NCI-H2171 (cell line): Measurements from ENCODE around the gene C16orf89.
"Not testable (repeated sequence)": the region's sequence is repeated elsewhere in the genome, so short reads cannot be mapped to it uniquely, and the experiment has no call there.

Source experiments
- DNase-seq: peaks from one replicate; lab custom pipeline; 2025; lab: John Stamatoyannopoulos, UW

C16orf89 gene, protein sequence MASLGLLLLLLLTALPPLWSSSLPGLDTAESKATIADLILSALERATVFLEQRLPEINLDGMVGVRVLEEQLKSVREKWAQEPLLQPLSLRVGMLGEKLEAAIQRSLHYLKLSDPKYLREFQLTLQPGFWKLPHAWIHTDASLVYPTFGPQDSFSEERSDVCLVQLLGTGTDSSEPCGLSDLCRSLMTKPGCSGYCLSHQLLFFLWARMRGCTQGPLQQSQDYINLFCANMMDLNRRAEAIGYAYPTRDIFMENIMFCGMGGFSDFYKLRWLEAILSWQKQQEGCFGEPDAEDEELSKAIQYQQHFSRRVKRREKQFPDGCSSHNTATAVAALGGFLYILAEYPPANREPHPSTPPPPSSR

DNA sequence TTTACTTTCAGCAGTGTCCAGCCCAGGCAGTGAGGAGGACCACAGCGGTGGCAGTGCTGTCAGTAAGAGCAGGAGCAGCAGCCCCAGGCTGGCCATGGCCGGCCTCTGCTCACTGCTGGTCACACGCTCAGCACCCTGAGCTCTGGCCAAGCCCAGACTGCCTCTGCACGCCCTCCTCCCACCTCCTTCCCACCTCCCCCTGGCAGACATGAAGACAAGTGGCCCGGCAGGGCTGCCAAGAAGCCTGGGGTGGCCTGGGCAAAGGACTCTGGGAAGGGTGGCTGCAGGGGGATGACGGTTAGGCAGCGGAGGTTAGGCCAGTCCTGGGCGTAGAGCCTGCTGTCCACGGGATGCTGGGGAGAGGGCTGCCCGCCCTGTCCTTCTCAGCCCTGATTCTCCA is at the start of gene C16orf89:
Gene C16orf89, minus strand, starts transcription at position 144 of the 400 bp plus-strand sequence. Its CDS starts 48 bp downstream, at position 96.
- no peak for DNase-seq

DNA sequence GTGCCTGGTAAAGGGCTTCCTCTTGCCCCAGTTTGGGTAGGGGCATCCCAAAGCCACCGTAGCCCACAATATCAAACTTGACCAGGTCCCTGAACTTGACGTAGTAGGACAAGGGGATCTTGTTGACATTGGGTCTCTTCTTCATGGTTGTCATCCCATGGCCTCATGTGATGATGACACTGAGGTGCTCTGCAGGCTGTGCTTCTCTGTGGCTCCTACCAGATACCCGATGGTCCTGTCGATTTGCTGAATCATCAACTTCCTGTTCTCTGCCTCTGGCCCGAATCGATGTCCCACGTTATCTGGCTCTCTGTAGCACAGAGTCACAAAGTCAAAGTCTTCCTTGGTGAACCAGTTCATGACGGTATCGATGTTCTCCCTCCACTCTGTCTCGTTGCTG is 45.2 kb upstream of the C16orf89 start:
- not testable (repeated sequence) for DNase-seq

DNA sequence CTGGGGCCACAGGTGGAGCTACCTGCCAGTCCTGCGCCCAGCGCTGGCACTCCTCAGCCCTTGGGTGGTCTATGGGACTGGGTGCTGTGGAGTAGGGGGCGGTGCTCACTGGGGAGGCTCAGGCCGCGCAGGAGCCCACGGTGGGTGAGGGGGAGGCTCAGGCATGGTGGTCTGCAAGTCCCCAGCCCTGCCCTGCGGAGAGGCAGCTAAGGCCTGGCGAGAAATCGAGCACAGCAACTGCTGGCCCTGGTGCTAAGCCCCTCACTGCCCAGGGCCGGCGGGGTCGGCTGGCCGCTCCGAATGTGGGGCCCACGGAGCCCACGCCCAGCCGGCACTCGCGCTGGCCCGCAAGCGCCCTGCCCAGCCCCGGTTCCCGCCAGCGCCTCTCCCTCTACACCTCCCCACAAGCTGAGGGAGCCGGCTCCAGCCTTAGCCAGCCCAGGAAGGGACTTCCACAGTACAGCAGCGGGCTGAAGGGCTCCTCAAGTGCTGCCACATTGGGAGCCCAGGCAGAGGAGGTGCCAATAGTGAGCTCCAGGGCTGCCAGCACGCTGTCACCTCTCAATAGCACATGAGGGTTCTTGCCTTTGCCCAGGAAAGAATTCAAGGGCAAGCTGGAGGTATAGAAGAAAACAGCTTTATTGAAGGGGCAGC is 42.9 kb upstream of the C16orf89 start:
- DNase-seq, result no peak

DNA sequence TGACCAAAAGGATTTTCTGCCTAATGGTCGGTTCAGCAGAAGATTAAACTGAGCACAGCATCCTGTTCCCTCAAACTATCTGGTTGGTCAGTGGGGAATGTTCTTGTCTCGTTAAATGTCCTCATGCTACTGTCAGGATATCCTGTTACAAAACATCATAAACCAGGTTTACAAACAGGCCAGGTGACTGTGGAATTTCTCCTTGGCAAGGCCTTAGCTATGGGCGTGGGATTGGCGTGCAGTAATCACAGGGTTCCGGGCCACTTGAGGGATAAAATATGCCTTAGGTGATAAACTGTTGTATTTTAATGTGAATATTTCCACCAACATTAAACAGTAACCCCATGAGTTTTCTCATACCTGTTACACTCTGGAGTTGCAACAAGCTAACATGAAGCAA is 39.3 kb upstream of the C16orf89 start:
- not testable (repeated sequence) for DNase-seq

DNA sequence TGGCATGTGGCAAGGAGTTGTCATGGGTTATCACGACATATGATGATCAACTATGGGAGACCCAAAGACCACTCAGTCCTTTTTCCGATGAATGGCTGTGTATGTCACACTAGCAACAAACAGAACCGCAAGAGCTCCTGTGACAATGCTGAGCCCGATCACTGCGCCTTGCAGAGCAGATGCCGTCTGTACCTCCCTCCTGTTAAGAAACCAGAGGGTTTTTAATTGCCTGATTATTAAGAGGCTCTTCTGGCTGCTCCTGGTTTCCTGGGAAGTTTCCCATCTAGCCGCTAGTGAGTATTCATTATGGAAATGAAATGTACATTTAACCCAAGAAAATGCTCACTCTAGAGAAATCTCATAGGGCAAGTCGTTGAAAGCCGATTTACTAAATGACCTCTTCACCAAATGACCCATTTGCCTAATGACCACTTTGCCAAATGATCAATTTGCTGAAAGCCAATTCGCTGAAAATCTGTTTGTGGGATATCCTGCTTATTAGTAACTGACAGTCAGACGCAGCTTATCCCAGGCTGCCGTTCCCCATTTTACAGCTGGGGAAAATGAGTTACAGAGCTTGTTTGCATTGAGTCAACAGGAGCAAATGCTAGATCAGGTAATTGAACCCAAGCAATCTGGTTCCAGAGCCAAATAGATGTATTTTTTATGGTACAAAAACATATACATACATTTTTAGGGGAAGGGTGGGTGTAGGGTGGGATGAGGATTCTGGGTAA is 37.7 kb upstream of the C16orf89 start:
- DNase-seq, result not testable (repeated sequence)

DNA sequence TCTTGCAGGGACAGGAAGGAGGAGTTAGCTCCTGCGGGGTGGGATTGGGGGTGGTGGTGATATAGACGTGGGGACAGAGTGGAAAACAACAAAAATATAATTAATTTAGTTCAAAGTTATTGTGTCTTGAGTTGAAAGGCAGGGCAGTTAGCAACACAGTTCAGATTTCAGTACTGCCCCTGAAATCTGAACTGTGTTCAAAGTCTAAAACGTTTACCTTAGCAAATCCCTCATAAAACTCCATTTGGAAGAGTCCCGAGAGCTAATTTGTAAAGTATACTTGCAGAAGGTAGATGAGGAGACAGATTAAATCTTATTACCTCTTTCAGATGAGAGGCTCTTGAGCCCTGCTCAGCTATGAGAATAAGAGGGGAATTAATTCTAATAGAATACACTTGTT is 33.4 kb upstream of the C16orf89 start:
- not testable (repeated sequence) for DNase-seq

DNA sequence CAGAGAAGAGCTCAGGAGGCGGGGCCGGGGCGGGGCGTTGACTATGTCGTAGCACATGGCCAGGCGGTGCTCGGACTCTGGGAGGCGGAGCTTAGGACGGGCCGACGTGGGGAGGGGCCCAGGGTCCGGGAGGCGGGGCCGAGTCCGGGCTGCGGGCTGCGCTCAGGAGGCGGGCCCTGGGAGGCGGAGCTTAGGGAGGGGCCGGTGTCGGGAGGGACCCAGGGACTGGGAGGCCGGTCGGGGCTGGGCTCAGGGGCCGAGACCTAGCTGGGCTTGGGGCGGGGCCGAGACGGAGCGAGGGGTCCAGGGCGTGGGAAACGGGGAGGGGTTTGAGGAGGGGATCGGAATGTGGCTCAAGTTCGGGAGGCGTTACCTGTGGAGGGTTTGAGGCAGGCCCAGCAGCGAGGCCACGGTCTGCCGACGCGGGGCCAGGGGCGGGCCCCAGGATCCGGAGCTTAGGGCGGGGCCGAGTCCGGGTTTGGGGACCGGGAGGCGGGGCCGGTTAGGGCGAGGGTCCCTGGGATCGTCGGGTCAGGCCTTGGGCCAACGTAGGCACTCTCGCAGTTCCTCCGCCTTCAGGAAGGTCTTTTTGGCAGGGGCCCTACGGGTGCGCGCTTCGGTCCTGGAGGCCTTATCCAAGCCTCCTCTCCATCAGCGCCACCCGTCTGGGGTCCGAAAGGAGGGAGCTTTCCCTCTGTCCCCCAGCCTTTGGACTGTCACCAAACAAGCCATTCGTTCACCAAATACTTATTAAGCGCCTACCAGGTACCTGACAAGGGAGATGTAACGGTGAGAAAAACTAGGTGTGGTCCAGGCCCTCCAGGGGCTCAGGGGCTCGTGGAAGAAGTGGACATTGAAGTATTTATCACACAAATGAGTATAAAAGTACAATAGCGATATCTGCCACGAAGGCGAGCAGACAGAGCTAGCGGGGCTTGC is 32.7 kb upstream of the C16orf89 start:
- peak; percentile 36 for DNase-seq

DNA sequence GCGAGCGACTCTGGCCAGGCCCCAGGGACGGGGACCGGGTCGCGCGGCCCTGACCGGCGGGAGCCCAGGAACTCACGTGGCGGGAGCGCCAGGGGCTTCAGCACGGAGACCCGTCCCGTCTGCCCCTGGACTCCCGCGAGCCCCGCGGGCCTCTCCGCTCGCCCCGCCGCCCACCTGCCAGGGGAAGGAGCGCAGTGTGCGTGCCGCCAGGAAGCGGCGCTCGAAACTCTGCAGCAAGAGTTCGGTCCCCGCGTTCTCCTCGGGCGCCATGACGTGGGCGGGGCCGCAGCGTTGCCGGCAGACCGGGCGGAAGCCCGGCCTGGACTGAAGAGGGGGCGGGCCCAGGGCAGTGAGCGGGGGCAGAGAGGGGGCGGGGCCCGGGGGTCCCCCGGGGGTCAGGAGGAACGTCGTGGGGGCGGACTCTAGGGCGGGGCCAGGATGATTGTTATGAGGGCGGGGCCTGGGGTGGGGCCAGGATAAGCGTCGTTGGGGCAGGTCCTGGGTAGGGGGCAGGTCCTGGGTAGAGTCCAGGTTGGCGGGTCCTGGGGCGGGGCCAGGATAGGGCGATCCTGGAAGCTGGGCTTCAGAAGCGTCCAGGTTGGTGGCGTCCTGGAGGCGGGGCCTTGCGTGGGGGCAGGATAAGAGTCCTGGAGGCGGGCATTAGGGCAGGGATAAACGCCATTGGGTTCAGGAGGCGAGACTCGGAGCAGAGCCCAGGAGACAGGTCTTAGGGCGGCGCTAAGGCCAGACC is 31.9 kb upstream of the C16orf89 start, which contains the start of gene EEF2KMT:
Gene EEF2KMT, minus strand, starts transcription at position 326 of the 751 bp plus-strand sequence. Its CDS starts 56 bp downstream, at position 270.
- DNase-seq, result peak; percentile 99

DNA sequence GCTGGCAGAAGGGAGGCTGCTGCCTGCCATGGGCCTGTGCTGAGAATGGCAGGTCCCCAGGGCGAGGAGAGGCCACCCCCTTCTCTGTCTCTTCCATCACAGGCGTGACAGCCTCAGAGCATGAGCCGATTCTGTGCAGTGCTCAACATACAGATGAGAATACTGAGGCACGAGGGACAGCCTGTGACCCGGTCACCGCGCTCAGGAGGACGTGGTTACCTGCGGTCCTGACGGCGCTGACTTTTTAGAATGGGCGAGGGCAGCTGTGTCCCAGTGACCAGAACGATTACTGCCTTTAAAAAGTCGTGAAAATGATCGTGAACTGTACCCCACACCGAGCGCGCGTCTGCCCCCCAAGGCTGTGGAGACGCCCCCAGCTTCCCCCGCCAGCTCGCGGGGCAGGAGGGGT is 31.3 kb upstream of the C16orf89 start:
- DNase-seq, result peak; percentile 49

DNA sequence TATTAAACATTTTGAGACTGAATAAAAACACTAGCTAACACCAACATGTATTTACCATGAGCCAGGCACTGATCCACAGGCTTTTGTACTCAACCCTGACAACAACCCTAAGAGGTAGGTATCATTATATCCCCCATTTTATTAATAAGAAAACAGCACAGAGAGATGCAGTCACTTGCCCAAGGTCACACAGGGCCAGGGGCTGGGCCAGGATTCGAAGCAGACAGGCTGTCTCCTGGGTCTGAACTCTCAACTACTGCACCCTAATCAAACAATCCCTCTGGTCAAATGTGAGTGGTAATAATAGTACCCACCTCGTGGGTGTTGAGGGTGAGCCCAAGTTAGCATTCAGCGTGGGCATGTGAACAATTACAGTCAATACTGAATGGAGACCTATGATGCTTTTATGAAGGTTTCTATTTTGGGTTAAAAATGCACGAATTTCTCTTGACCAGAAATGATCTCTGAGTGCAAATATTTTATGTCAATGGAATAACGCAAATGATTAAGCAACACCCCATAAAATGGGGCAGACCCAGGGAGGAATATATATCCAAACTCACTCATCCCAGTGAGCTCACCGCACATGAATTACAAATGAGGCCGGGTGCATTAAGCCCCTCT is 30.8 kb upstream of the C16orf89 start:
- not testable (repeated sequence) for DNase-seq

DNA sequence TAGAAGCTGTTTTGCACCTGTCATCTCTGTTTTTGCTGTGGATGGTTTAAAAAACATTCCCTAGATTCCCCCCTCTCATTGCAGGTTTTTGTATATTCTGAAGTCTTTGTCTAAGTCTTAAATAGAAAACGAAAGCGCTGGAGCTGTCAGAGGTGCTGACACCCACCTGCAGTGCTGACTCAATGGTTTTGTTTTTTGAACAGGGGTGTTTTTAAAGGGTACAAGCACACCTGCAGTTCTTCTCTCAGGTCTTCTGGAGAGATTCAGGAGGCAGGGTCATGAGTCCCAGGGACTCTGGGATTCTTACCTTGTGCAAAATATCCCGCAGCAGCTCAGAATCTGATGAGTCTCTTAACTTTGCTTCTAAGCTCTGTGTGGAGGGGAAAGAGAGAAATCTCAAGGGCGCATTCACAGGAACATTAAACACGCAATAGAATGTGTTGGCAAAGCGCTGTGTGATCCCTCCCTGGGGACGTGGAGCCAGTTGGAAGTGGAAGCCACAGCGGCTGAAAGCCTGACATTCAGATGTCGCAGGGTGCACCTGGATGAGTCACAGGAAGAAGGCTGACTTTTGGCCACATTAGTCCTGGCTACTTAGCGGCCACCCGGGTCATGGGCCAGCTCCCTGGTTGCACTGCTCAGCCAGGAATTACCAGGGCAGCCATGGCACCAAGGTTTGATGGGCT is 29.5 kb upstream of the C16orf89 start:
- not testable (repeated sequence) for DNase-seq

DNA sequence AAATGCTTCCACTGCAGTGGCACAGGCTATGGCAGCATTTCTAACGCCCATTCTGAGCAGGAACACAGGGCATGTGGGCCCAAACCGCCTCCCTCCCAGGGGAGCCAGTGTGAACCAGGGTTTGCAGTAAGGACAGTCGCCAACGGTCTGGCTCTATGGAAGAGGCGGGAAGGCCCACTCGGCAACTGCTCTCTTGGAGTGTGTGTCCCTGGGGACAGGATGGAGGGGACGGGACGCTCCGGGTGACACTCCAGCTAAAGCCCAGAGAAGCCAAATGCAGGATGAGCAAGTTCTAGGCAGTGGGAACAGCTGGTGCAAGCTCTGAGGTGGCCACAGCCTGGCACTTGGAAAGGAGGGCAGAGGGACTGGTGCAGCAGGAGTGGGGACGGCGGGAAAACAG is 28.0 kb upstream of the C16orf89 start:
- not testable (repeated sequence) for DNase-seq

DNA sequence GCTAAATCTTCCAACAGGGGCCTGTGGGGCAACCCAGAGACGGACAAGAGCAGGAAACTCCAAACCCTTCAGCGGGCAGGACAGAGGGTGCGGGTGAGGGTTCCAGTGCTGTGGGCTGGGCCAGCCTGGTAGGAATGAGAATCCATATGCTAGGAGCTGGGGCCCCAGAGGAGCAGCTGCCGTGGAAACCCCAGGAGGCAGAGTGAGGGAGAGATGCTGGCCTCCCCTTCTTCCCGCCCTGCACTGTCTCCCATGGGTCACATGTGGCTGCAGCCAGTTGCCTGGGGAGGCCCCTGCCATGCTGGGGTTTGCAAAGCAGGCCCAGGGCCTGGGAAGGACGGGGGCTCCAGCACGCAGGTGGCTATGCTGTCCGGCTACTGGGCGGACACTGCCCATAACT is 27.3 kb upstream of the C16orf89 start:
- DNase-seq, result not testable (repeated sequence)

DNA sequence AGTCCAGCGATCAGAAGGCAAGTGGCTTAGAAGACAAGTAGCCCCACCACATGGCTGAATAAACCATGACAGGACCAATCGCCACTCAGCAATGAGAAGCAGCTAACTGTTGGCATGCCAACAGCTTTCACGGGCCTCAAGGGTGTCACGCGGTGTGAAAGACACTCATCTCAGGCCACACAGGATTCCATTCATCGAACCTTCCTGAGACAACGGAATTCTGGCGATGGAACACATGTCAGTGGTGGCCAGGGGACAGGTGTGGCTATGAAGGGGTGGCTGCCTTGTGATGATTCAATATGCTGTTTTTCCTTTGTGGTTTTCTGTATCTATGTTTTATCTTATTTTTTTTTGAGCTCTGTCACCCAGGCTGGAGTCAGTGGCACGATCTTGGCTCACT is 24.8 kb upstream of the C16orf89 start:
- not testable (repeated sequence) for DNase-seq

DNA sequence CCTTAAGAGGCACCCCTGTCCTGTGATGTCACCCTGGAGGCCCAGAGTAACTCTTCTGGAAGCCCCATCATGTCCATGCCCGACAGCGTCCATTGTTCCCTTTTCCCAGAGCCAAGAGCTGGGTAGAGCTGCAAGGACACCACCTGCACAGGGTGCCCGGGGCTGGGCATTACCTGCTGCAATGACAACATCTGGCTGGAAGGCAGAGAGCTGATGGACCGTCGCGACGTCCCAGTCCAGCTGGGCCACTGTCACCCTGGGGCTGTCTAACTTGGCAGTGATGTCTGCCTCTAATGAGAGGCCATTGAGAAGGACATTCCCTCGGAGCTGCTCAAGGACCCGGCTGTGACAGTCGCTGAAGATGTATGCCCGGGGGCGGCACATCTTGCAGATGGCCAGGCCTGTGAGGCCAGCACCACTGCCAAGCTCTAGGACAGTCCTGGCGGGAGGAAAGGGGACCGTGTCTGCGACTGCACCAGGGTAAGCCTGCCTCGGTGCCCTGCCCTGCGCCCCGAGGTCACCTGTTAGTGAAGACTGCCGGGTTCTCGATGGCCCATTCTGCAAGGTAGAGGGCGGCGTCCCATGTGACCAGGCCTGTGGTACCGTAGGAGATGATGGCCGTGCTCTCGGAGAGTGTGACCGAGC is 24.3 kb upstream of the C16orf89 start:
- not testable (repeated sequence) for DNase-seq

DNA sequence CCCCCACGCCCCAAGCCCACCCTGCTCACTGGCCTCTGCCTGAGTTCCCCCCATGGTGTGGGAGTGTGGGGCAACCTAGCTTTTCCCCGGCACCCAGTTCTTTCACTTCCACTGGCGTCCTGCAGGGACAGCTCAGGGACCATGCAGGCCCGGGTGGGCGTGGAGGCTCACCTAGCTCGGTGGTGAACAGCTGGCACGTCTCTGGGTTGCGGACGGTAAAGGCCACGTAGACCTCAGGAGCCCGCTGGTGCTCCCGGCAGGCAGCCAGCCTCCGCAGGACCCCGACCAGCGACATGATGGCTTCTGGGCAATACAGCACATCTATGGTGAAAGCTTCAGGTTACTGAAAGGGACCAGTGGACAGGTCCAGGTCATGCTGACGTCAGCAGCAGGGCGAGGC is 23.2 kb upstream of the C16orf89 start:
- DNase-seq, result not testable (repeated sequence)

DNA sequence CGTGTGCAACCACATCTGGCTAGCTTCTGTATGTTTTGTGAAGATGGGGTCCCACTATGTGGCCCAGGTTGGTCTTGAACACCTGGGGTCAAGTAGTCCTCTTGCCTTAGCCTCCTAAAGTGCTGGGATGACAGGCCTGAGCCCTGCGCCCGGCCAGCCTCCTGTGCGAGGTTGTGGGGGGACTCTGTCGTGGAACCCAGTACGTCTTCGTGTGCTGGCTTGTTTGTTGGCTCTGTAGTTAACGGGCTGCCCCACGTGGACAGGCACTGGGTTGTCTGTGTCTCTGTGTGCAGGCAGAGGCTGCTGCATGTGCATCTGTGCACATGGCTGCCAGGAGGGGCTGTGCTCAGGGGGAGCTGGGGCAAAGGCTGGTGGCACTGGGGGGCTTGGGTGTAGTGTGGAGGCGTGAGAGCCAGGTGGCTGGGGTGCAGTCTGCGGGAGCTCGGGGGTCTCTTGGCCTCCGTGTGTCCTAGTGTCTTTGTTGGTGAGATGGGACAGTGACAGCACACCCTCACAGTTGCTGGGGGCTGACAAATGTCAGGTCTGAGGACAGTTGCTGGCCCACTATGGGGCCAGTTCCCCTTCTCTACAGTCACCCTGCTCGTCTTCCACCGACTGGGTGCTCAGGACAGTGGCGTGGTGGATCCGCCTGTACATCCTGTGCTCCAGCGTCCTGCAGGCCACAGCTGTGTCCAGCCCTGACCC is 22.5 kb upstream of the C16orf89 start:
- DNase-seq, result not testable (repeated sequence)

DNA sequence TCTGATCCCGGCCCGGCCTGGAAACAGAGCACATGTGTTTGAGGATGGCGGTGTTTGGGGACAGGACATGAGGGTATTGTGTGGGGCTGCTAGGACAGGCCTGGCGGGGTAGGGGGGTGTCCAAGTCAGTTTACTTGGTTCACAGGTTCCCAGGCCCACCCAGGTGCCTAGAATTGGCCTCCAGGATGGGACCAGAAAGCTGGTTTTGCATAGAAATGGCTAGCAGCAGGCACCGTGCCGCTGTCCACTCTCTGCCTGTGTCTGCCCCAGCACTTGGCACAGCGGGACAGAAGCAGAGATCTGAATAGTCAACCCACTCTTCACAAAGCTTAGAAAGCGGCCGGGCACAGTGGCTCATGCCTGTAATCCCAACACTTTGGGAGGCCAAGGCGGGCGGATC is 20.0 kb upstream of the C16orf89 start:
- DNase-seq, result not testable (repeated sequence)
